ENCODE results near the gene WASHC2C.
"Not testable (repeated sequence)": the region's sequence is repeated elsewhere in the genome, so short reads cannot be mapped to it uniquely, and the experiment has no call there.

The WASHC2C gene, protein sequence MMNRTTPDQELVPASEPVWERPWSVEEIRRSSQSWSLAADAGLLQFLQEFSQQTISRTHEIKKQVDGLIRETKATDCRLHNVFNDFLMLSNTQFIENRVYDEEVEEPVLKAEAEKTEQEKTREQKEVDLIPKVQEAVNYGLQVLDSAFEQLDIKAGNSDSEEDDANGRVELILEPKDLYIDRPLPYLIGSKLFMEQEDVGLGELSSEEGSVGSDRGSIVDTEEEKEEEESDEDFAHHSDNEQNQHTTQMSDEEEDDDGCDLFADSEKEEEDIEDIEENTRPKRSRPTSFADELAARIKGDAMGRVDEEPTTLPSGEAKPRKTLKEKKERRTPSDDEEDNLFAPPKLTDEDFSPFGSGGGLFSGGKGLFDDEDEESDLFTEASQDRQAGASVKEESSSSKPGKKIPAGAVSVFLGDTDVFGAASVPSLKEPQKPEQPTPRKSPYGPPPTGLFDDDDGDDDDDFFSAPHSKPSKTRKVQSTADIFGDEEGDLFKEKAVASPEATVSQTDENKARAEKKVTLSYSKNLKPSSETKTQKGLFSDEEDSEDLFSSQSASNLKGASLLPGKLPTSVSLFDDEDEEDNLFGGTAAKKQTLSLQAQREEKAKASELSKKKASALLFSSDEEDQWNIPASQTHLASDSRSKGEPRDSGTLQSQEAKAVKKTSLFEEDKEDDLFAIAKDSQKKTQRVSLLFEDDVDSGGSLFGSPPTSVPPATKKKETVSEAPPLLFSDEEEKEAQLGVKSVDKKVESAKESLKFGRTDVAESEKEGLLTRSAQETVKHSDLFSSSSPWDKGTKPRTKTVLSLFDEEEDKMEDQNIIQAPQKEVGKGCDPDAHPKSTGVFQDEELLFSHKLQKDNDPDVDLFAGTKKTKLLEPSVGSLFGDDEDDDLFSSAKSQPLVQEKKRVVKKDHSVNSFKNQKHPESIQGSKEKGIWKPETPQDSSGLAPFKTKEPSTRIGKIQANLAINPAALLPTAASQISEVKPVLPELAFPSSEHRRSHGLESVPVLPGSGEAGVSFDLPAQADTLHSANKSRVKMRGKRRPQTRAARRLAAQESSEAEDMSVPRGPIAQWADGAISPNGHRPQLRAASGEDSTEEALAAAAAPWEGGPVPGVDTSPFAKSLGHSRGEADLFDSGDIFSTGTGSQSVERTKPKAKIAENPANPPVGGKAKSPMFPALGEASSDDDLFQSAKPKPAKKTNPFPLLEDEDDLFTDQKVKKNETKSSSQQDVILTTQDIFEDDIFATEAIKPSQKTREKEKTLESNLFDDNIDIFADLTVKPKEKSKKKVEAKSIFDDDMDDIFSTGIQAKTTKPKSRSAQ (N-terminal part only)

DNA sequence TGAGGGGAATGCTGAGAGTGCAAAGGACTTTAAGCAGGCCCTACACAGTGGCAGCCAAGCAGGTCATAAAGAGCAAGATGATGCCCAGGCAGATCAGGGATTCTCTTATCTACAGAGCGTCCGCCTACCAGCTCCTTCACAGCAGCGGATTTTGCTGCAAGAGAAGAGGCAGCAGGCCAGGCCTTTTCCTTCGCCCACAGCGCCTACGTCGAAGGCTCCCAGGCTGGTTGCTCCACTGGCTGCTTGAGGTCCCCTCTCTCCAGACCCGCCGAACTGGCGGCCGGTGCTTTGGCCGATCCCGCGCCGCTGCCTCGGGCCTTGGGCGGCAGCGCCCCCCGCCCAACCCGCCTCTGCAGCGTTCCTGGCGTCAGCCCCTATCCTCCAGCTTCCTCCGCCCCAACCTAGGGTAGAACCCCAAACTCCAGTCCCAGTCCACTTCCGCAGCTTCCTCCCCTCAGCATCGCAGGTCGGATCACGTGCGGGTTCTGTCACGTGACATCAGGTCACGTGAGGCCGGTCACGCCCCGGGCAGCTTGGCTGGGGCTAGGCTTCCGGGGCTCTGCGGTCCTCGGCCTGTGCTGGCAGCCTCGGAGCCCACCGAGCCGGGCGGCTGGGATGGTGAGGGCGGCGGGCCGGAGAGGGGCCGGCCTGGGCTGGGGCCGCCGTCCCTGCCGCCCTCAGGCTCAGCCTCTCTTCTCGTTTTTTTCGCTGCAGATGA, at the start of gene WASHC2C:
WASHC2C (plus strand) TSS at position 564 of the 718 bp plus-strand sequence; CDS start at position 616, 52 bp downstream.
- DNase-seq, result peak; percentile 93

GRCh38 chr10:45678467-45678866, 48.6 kb upstream of the WASHC2C start:
- not testable (repeated sequence) for DNase-seq

DNA sequence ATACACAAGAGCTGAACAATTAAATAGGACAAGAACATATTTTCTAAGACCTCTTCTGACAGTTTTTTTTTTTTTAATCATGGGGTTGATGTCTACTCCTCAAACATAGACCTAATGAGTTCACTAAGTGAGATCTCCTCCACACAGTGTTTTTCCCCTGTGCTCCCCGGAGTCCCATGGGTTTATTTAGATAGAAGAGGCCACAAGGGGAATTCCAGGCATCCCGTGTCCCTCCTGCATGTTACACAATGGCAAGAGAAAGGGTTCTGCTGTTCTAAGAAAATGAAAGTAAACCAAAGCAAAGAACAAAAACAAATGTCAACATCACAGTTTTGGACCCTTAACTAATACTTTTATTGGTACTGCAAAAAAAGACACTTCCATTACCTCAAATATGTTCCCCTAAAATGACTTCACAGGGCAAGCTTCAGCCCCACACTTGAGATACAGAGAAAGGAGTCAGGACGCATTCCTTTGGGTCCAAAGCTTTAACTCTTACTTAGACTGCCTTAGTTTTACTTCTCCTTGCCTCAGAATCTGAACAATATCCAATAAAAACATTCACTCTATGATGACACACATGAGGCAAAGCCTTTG, 16.8 kb upstream of the WASHC2C start:
- not testable (repeated sequence) for DNase-seq

DNA sequence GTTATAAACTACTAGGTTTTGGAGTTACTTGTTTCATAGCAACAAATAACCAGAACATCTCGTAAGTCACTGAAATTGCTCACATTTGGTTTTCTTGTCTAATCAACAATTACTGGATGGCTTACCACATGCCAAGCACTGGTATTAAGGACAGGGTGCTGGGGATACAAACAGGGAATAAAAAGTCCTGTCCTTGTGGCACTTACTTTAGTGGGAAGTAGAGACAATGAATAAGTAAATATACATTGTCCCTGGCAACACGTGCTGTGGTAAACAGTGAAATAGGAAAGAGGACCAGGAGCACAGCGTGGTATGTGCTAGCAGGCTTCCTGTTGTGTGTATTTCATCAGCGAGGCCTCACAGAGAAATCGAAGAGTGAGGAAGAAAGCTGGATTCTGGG, 15.8 kb upstream of the WASHC2C start:
- not testable (repeated sequence) for DNase-seq

DNA sequence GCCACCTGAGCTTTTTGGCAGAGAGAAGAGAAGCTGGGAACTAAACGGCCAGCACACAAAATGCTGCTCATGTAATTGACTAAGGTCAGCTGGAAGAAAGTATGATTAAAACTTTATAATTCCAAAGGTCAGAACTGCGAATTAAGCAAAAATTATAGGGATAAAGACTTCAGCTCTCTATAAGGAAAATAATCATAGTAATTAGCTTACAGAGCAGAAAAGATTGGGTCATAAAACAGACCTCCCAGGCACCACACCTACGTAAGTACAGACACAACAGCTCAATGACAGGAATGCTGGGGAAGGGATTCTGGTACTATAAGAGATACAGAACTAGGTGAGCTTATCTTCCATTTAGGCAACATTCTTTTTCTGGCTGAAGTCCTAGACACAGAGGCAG, 10.0 kb upstream of the WASHC2C start:
- not testable (repeated sequence) for DNase-seq

GRCh38 chr10:45717642-45718041, 9.4 kb upstream of the WASHC2C start:
- not testable (repeated sequence) for DNase-seq

- not testable (repeated sequence) for DNase-seq
These were observed 5.6 kb upstream of the WASHC2C start for GRCh38 chr10:45721503-45721902.

DNA sequence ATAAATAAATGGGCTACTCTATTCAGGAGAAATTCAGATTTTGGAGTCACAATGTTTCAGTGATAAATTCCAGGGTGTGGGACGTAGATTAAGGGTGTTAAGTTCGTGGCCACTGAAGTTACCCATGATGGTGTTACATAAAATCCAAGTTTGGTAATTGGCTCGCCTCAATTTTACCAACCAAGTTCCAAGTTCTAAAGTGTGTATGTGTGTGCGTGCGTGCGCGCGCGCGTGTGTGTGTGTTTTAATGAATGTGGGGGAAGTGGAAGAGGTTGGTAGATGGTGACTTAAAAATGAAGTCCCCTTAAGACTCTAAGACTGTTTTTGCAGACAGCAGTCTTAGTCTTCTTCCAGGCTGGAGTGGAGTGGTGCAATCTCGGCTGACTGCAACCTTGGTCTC, 3.2 kb upstream of the WASHC2C start:
- not testable (repeated sequence) for DNase-seq

DNA sequence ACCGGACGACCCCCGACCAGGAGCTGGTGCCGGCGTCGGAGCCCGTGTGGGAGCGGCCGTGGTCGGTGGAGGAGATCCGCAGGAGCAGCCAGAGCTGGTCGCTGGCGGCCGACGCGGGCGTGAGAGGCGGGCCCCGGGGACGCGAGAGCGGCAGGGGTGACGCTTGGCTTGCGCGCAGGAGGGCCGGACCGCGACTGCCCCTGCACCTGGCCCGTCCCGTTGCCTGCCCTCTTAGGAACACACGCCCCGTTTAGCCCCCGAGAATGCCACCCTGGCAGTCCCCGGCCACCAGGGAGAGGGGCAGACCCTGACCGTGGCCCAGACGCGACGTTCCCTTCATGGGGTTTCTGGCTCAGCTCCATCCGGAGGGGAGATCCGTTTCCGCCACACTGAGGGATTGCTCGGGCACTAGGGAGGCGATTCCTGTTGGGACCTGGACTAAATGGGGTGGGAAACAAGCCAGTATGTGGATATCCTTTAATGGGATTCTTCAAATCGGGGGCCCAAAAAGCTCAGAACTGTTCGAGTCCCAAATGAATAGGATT, 427 bp downstream of the WASHC2C start:
- DNase-seq, result not testable (repeated sequence)

DNA sequence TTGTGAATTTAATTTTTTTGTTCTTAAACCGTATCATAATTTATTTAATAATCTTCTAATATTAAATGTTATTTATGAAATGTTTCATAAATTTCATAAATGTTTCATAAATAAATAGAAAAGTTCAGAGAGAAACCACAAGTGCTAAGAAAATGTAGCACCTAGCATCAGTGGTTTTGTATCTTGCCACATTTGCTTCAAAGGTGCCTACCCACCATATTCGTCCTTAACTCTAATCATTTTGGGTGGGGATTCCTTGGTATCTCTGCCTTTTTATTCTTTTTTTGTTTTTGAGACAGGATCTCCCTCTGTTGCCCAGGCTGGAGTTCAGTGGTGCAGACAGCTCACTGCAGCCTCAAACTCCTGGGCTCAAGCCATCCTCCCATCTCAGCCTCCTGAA, 7.4 kb downstream of the WASHC2C start:
- DNase-seq, result not testable (repeated sequence)

- not testable (repeated sequence) for DNase-seq
These were observed 7.8 kb downstream of the WASHC2C start for GRCh38 chr10:45734867-45735266.

DNA sequence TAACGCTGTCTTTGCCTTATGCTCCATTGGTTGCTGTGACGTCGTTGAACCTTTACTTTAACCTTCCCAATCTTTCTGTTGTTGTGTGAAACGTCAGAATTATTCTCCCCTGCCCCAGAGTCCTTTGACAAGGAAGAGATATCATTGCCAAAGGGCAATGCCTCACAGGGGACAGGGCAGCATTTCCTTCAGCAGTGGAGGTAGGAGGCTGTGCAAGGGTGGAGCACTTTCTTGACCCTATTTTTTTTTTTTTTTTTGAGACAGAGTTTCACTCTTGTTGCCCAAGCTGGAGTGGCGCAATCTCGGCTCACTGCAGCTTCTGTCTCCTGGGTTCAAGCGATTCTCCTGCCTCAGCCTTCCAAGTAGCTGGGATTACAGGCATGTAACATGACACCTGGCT, 14.5 kb downstream of the WASHC2C start:
- DNase-seq, result not testable (repeated sequence)

- DNase-seq, result not testable (repeated sequence)
These were observed 14.9 kb downstream of the WASHC2C start for GRCh38 chr10:45742014-45742413.

DNA sequence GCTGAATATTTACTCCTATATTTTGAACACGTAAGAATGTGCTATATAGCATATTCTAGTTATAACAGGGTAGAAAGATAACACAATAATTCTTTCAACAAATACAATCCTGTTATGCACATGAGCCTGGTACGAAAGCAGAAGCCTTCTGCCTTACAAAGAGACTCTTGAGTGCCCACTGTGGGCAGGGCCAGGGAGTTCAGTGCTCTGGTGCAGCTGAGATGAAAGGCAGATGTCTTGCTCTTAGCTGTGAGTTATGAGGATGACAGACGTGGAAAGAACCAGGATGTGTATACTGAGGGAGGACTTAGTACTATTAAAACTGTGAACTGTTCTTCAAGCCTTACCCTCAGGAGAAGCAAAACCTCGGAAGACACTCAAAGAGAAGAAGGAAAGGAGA, 24.1 kb downstream of the WASHC2C start:
- not testable (repeated sequence) for DNase-seq

GRCh38 chr10:45752210-45752609, 25.1 kb downstream of the WASHC2C start:
- not testable (repeated sequence) for DNase-seq

DNA sequence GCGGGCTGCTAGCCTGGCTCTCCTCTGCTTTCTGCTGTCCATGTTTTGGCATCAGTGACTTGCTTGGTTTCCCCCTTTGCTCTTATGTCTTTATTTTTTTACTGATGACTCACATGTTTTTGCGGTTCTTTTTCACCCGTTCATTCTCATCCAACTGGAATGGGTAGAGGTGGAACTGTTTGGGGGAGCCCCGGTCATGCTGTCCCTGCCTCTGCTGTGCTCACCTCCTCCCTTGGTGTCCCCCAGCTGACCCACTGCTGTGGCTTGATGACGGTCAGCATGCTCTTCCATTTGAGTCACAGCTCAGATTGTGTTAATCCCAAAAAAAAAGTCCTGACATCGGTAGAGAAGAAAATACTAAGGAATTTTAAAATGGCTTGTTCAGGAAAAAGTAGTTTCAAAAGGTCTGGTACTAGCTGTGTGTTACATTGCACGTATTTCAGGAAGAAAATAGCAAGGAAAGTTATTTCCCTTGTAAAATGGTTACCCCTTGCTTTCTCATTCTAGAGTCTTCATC, 27.0 kb downstream of the WASHC2C start:
- not testable (repeated sequence) for DNase-seq

DNA sequence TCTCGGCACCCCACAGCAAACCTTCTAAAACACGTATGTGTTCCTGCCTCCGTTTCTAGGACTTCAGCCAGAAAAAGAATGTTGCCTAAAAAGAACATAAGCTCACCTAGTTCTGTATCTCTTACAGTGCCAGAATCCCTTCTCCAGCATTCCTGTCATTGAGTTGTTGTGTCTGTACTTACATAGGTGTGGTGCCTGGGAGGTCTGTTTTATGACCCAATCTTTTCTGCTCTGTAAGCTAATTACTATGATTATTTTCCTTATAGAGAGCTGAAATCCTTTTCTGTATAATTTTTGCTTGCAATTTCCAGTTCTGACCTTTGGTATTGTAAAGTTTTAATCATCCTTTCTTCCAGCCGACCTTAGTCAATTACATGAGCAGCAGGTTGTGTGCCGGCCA, 28.0 kb downstream of the WASHC2C start:
- DNase-seq, result not testable (repeated sequence)

DNA sequence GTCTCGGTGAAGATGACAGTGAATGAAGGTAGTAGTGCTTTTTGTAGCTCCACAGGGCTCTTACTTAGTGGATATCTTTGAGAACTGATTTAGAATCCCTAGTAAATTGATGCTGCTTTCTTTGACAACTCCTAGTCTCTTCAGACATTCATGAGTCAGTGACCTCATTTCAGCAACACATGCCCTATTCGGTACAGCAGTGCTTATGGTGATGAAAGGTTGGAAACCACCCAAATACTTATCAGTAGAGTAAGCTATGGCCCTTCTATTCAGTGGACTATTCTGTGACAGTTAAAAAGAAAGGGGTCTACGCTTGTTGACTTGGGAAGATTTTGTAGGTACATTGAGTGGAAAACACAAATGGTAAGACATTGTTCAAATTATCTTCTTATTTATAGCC, 29.0 kb downstream of the WASHC2C start:
- not testable (repeated sequence) for DNase-seq

- DNase-seq, result not testable (repeated sequence)
These were observed 30.8 kb downstream of the WASHC2C start for GRCh38 chr10:45757661-45758396.

- DNase-seq, result not testable (repeated sequence)
These were observed 34.6 kb downstream of the WASHC2C start for GRCh38 chr10:45761622-45762021.
